Prostate gland (tissue), 2 donors: ENCODE measurements around the gene RBBP8NL. TPM values are rescaled to one million over a fixed set of nuclear protein-coding genes. Genes with fewer than 3 reads are reported as not detected.

Experiments used
- DNase-seq: peaks from one replicate; pipeline ENCODE4 v3.0.0-alpha.2; 2019; ENCODE audit warnings: low spot score
- H3K27ac ChIP-seq, 2 donors: fragments of 200-600 bp; sonication (generic); 2 replicates each; pipeline ENCODE4 v1.5.1; 2017 to 2019
- H3K27me3 ChIP-seq: fragments of 200-600 bp; sonication (generic); replicated peaks from 2 replicates; pipeline ENCODE4 v1.5.1; 2019; ENCODE audit not compliant: insufficient read depth
- H3K36me3 ChIP-seq, 2 donors: fragments of 200-600 bp; sonication (generic); 1 replicate in 1 of 2; 2 replicates in 1 of 2; pipeline versions ENCODE4 v1.5.1 to v1.8.1; 2017 to 2019
- H3K4me1 ChIP-seq: fragments of 200-600 bp; sonication (generic); replicated peaks from 2 replicates; pipeline ENCODE4 v1.5.1; 2019
- H3K4me3 ChIP-seq, 2 donors: fragments of 200-600 bp; sonication (generic); 2 replicates each; pipeline ENCODE4 v1.5.1; 2017 to 2019
- H3K9me3 ChIP-seq: fragments of 200-600 bp; sonication (generic); 2 replicates; pipeline ENCODE4 v1.5.1; 2017
- POLR2A ChIP-seq: fragments of 450-650 bp; IDR thresholded peaks from one replicate; pipeline ENCODE4 v1.6.1; 2016; ENCODE audit warnings: antibody characterized with exemption, mild to moderate bottlenecking
- POLR2AphosphoS5 ChIP-seq: sonication (generic); formaldehyde crosslinking; IDR thresholded peaks from one replicate; pipeline ENCODE4 v1.6.1; 2017; ENCODE audit warnings: antibody characterized with exemption
- WGBS: methylation state at CpG from one replicate; pipeline ENCODE4 v1.1.5; 2018; 5-methylcytosine and 5-hydroxymethylcytosine counted together
- intact Hi-C: fragments of 100-400 bp; cut with DNase I; formaldehyde crosslinking; loops from one replicate; pipeline ENCODE4 v1.14.2; 2022
- total RNA-seq, 2 donors: library from RNA; depleted of rRNA; stranded (reverse); fragments of >200 nt; gene quantifications; one replicate each; pipeline ENCODE4 v1.1.0, GENCODE V29; 2016
- TF ChIP-seq, protein P1 (sequence below), 4 experiments: fragments of 200-600 bp in 2 of 4; fragments of 450-650 bp in 2 of 4; sonication (generic) in 2 of 4; IDR thresholded peaks; 1 replicate in 3 of 4; 2 replicates in 1 of 4; pipeline ENCODE4 v1.5.1; 2016 to 2019; ENCODE audit warnings: antibody characterized with exemption in 4 of 4, mild to moderate bottlenecking in 2 of 4, moderate library complexity in 2 of 4

RBBP8NL gene, protein sequence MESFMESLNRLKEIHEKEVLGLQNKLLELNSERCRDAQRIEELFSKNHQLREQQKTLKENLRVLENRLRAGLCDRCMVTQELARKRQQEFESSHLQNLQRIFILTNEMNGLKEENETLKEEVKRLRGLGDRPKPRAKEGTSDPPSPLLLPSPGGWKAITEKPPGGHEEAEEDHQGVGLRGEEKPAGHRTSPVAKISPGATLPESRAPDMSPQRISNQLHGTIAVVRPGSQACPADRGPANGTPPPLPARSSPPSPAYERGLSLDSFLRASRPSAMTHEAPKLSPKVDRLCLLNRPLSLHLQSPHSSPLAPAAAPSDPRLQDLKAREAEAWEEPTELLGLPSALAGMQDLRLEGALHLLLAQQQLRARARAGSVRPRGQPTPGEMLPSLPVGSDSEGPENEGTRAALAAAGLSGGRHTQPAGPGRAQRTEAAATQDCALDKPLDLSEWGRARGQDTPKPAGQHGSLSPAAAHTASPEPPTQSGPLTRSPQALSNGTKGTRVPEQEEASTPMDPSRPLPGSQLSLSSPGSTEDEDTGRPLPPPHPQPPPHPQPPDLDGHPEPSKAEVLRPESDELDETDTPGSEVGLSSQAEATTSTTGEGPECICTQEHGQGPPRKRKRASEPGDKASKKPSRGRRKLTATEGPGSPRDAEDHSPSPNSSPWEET
- total RNA-seq: 10 to 100 TPM in 1 of 2 donors, 1 to 10 TPM in 1; 4.9 to 10.9 TPM

DNA sequence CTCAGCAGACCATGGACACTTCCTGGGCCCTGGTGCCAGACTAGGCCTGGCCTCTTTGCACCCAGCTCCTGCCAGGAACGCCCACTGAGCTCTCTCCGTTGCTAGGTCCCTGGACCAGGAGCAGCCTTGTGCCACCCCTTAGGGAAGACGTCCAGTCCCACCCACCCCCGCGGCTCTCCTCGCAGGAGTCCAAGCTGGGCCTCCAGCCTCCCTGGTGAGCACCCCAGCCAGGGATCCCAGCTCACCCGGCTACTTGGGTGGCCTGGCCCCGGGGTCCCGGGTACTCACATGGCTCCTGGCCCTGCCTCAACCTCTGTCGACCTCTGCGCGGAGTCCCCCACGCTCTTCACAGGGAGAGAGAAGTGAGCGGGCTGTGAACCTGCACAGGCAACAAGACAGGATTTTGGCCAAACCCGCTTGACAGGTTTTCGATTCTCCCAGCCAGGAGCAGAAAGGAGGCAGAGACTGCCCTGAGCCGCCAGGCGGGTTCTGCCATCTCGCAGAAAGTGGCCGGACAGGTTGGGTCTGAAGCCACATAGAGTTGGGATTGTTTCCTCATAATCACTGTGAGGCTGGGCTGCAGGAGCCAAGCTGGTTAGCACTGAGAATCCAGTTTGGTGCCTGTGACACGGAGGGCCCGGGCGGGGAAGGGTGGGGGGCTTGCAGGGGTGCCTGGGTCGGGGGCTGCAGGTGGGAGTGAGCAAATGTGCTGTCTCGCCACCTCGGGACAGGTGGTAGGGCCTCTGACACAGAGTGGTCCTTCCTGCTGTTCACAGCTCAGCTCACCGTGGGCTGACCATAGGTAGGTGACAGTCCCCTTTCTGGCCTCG, at the start of gene RBBP8NL:
Gene RBBP8NL (minus strand): TSS at position 368 of the 830 bp plus-strand sequence. CDS start 7,892 bp downstream, outside the sequence.
- H3K4me1 ChIP-seq: peaks cover 6% of the 10 kb centered on the region
- 58% methylated on average over 28 of the region's 28 CpGs for WGBS
- H3K27me3 ChIP-seq: no peaks in the 10 kb centered on the region
- TF ChIP-seq POLR2AphosphoS5 (peak; percentile 96), POLR2A (no peak)
- TF ChIP-seq, protein P1, sequence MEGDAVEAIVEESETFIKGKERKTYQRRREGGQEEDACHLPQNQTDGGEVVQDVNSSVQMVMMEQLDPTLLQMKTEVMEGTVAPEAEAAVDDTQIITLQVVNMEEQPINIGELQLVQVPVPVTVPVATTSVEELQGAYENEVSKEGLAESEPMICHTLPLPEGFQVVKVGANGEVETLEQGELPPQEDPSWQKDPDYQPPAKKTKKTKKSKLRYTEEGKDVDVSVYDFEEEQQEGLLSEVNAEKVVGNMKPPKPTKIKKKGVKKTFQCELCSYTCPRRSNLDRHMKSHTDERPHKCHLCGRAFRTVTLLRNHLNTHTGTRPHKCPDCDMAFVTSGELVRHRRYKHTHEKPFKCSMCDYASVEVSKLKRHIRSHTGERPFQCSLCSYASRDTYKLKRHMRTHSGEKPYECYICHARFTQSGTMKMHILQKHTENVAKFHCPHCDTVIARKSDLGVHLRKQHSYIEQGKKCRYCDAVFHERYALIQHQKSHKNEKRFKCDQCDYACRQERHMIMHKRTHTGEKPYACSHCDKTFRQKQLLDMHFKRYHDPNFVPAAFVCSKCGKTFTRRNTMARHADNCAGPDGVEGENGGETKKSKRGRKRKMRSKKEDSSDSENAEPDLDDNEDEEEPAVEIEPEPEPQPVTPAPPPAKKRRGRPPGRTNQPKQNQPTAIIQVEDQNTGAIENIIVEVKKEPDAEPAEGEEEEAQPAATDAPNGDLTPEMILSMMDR (IDR thresholded peaks at IDR 0.05): peak in 2 of 4 experiments; percentile 57 to 59
- peak within 1 kb of the TSS; percentile 20 to 35 for H3K4me3 ChIP-seq
- no peaks in the 10 kb centered on the region for H3K9me3 ChIP-seq
- no peaks in the 10 kb centered on the region for H3K36me3 ChIP-seq
- H3K27ac ChIP-seq: peak within 1 kb of the TSS in 1 of 2 donors; percentile 67
- intact Hi-C loops: no loop called here
- DNase-seq: peak; percentile 96

DNA sequence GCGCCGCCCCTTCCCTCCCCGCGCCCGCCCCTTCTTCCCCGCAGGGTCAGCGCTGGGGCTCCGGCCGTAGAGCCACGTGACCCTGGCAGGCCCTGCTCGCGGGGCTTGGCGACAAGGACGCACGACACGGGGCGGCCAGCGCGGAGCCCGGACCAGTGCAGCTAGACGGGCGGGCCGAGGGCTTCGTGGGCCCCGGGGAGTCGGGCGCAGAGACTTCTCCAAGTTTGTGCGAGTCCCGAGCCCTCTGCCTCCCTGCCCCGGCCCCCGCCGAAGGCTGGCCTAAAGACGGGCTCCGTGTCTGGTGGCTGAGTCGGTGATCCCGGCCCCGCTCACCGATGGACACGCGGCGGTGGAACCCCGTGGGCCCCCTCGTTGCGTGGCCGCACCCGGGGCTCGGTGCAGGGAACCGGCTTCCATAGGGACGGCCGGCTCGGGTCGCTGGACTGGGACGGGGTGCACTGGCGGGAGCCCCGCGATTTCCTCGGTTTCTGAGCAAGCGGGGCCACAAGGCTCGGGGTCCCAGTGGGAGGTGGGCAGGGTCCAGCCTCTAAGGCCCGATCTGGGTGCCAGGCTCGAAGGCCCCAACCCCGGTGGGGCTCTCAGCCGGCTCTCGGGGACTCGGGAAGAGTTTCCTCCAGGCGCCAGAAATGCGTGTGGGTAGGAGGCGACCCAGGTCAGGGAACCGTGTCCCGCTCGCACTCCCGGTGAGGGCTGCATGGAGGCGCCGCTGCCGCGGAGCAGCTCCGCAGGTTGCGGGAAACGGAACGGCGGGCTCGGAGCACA, 48.9 kb upstream of the RBBP8NL start:
- Histone ChIP-seq H3K27me3 (peaks cover 28% of the 10 kb centered on the region), H3K9me3 (no peaks in the 10 kb centered on the region), H3K4me1 (no peaks in the 10 kb centered on the region), H3K27ac (peak overlapping the region; percentile 47 to 52), H3K36me3 (no peaks in the 10 kb centered on the region), H3K4me3 (peak overlapping the region; percentile 25 to 29)
- intact Hi-C loops: no loop called here
- no peak for DNase-seq
- no peak for TF ChIP-seq POLR2AphosphoS5
- TF ChIP-seq, protein P1 (IDR thresholded peaks at IDR 0.05): no peak
- no peak for TF ChIP-seq POLR2A
- 3% methylated on average over 71 of the region's 82 CpGs for WGBS

DNA sequence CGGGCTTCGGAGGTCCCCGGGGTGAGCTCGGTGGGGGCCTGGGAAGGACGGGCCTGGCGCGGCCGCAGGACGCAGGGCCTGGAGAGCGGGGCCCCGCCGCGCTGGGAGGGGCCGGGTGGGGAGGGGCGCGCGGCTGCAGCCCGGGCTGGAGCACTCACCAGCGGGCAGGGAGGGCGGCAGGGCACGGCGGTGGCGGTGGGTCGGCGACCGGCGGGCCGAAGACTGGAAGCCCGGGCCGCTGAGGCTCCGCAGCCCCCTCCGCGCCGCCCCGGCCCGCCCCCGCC, 48.4 kb upstream of the RBBP8NL start, which contains the start of gene GATA5:
Gene GATA5 (minus strand): TSS at position 224 of the 284 bp plus-strand sequence. CDS start 474 bp downstream, outside the sequence.
- H3K9me3 ChIP-seq: no peaks in the 10 kb centered on the region
- intact Hi-C loops: no loop called here
- TF ChIP-seq POLR2A (no peak), POLR2AphosphoS5 (no peak)
- TF ChIP-seq, protein P1 (IDR thresholded peaks at IDR 0.05): no peak
- WGBS: 2% methylated on average over 31 of the region's 37 CpGs
- H3K4me3 ChIP-seq: peak within 1 kb of the TSS; percentile 25 to 29
- H3K27ac ChIP-seq: peak within 1 kb of the TSS; percentile 52 to 54
- H3K27me3 ChIP-seq: peaks cover 27% of the 10 kb centered on the region
- H3K36me3 ChIP-seq: no peaks in the 10 kb centered on the region
- no peaks in the 10 kb centered on the region for H3K4me1 ChIP-seq
- DNase-seq: no peak

DNA sequence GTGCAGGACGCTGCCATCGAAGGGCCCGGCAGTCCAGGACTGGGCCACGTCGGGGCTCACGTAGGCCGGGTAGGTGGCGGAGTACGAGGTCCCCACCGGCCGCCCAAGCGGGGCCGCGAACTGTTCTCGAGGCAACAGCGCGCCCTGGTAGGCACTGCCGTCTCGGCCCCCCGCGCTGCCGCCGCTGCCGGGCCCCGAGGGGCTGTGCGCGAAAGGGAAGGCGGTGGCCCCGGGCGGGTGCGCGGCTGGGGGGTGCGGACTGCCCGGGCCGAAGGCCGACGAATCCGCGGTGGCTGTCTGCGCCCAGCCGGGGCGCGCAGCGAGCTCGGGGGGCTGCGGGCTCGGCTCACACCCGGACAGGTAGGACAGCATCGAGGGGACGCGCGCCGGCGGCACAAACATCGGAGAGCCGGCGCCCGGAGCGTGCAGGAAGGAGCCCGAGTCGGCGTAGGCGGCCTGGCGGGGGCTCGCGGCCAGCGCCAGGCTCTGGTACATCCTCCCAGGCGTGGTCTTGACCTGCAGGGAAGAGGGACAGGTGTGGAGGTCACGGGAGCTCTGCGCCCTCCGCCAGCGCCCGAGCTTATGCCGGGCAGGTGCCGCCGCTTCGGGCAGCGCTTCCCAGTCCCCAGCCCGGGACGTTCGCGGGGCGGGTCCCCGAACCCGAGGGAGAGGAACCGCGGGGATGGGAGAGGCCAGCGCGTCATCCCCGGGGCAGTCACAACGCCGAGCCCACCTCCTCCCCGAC, 47.9 kb upstream of the RBBP8NL start:
- intact Hi-C loops: no loop called here
- Histone ChIP-seq H3K27me3 (peaks cover 27% of the 10 kb centered on the region), H3K36me3 (no peaks in the 10 kb centered on the region), H3K4me1 (no peaks in the 10 kb centered on the region), H3K27ac (peak overlapping the region; percentile 52 to 54), H3K4me3 (peak overlapping the region; percentile 25 to 29), H3K9me3 (no peaks in the 10 kb centered on the region)
- WGBS: 6% methylated on average over 66 of the region's 93 CpGs
- no peak for TF ChIP-seq POLR2AphosphoS5
- TF ChIP-seq, protein P1 (IDR thresholded peaks at IDR 0.05): no peak
- TF ChIP-seq POLR2A: no peak
- DNase-seq: no peak
